ENCODE measurements around the gene EFHC2. TPM values are rescaled to one million over a fixed set of nuclear protein-coding genes. Genes with fewer than 3 reads are reported as not detected.

Gene EFHC2
- total RNA-seq, 2 donors from 2014 or later, result 1.3 to 2.2 TPM

GRCh38 chrX:44303119-44303518 lies 40.4 kb downstream of the EFHC2 start:
- H3K27ac Mint-ChIP-seq, result no peak overlapping the region
- no peaks in the 10 kb centered on the region for H3K9me3 ChIP-seq (ENCODE audit: control insufficient read depth, low read length)
- DNase-seq, result no peak
- H3K27ac ChIP-seq (ENCODE audit: low read depth, low read length), result no peak overlapping the region
- H3K9ac ChIP-seq (ENCODE audit: extremely low read depth, low read length, poor library complexity, severe bottlenecking), result no peak overlapping the region
- H3K4me1 ChIP-seq (ENCODE audit: control insufficient read depth, insufficient read depth, low read length), result no peaks in the 10 kb centered on the region
- H3K4me3 ChIP-seq (ENCODE audit: low read length), result no peak overlapping the region
- H3K9me3 Mint-ChIP-seq, result peaks cover 51% of the 10 kb centered on the region
- no peaks in the 10 kb centered on the region for H3K27me3 Mint-ChIP-seq (ENCODE audit: insufficient read depth)
- H3K4me1 Mint-ChIP-seq, result no peaks in the 10 kb centered on the region
- no peaks in the 10 kb centered on the region for H3K27me3 ChIP-seq (ENCODE audit: control insufficient read depth, insufficient read depth, low read length, poor library complexity, severe bottlenecking)
- no peaks in the 10 kb centered on the region for H3K36me3 Mint-ChIP-seq (ENCODE audit: low read depth)
- H3K4me3 Mint-ChIP-seq, result no peak overlapping the region
- no peak for TF ChIP-seq CTCF (conservative IDR thresholded peaks at IDR 0.05)
- 100% methylated on average over 2 of the region's 2 CpGs; no CpG with 5 or more reads in 1 of the 2 experiments for WGBS, 2 experiments (ENCODE audit: insufficient coverage in 1 of 2, insufficient read length in 1 of 2)
- H3K36me3 ChIP-seq (ENCODE audit: control insufficient read depth, insufficient read depth, low read length), result no peaks in the 10 kb centered on the region

- Histone ChIP-seq H3K27ac (ENCODE audit: low read depth, low read length) (no peak overlapping the region), H3K9me3 (ENCODE audit: control insufficient read depth, low read length) (no peaks in the 10 kb centered on the region), H3K36me3 (ENCODE audit: control insufficient read depth, insufficient read depth, low read length) (no peaks in the 10 kb centered on the region), H3K9ac (ENCODE audit: extremely low read depth, low read length, poor library complexity, severe bottlenecking) (no peak overlapping the region), H3K4me3 (ENCODE audit: low read length) (no peak overlapping the region), H3K4me1 (ENCODE audit: control insufficient read depth, insufficient read depth, low read length) (no peaks in the 10 kb centered on the region), H3K27me3 (ENCODE audit: control insufficient read depth, insufficient read depth, low read length, poor library complexity, severe bottlenecking) (no peaks in the 10 kb centered on the region)
- Mint-ChIP-seq H3K4me1 (no peaks in the 10 kb centered on the region), H3K4me3 (no peak overlapping the region), H3K27me3 (ENCODE audit: insufficient read depth) (no peaks in the 10 kb centered on the region), H3K27ac (no peak overlapping the region), H3K36me3 (ENCODE audit: low read depth) (no peaks in the 10 kb centered on the region), H3K9me3 (peaks cover 61% of the 10 kb centered on the region)
- DNase-seq, result no peak
- no peak for TF ChIP-seq CTCF (conservative IDR thresholded peaks at IDR 0.05)
- WGBS, 2 experiments (ENCODE audit: insufficient coverage in 1 of 2, insufficient read length in 1 of 2), result 53 to 75% methylated on average over 2 of the region's 4 CpGs
Measured at GRCh38 chrX:44299177-44299576, 44.3 kb downstream of the EFHC2 start.

- Histone ChIP-seq H3K36me3 (ENCODE audit: control insufficient read depth, insufficient read depth, low read length) (no peaks in the 10 kb centered on the region), H3K9ac (ENCODE audit: extremely low read depth, low read length, poor library complexity, severe bottlenecking) (no peak overlapping the region), H3K4me3 (ENCODE audit: low read length) (no peak overlapping the region), H3K9me3 (ENCODE audit: control insufficient read depth, low read length) (no peaks in the 10 kb centered on the region), H3K27me3 (ENCODE audit: control insufficient read depth, insufficient read depth, low read length, poor library complexity, severe bottlenecking) (no peaks in the 10 kb centered on the region), H3K27ac (ENCODE audit: low read depth, low read length) (no peak overlapping the region), H3K4me1 (ENCODE audit: control insufficient read depth, insufficient read depth, low read length) (no peaks in the 10 kb centered on the region)
- no peaks in the 10 kb centered on the region for H3K27me3 Mint-ChIP-seq (ENCODE audit: insufficient read depth)
- 88% methylated on average over 1 of the region's 2 CpGs; no CpG with 5 or more reads in 1 of the 2 experiments for WGBS, 2 experiments (ENCODE audit: insufficient coverage in 1 of 2, insufficient read length in 1 of 2)
- TF ChIP-seq CTCF (conservative IDR thresholded peaks at IDR 0.05), result no peak
- no peaks in the 10 kb centered on the region for H3K4me1 Mint-ChIP-seq
- H3K4me3 Mint-ChIP-seq, result no peak overlapping the region
- no peak overlapping the region for H3K27ac Mint-ChIP-seq
- no peaks in the 10 kb centered on the region for H3K36me3 Mint-ChIP-seq (ENCODE audit: low read depth)
- peaks cover 35% of the 10 kb centered on the region for H3K9me3 Mint-ChIP-seq
- no peak for DNase-seq
Measured at GRCh38 chrX:44291468-44292092, 51.9 kb downstream of the EFHC2 start.

Data from endodermal cell (in vitro differentiated cells).